Cardiac muscle cell (in vitro differentiated cells and primary cell): Measurements from ENCODE around the gene PFKM. TPM values are rescaled to one million over a fixed set of nuclear protein-coding genes. Genes with fewer than 3 reads are reported as not detected.

ENCODE experiments used
- DNase-seq, 2 donors: peaks; one replicate each; pipeline versions ENCODE4 v3.0.0 to v3.0.0-alpha.2; 2010 to 2017; ENCODE audit warnings: low read depth in 1 of 2, low spot score in 1 of 2
- H3K27ac ChIP-seq: fragments of 200-600 bp; sonication (generic); 2 replicates; pipeline ENCODE4 v1.5.1; 2016
- H3K27me3 ChIP-seq: fragments of 200-600 bp; sonication (generic); 2 replicates; pipeline ENCODE4 v1.6.0; 2016; ENCODE audit warnings: control low read depth
- H3K36me3 ChIP-seq: fragments of 200-600 bp; sonication (generic); 2 replicates; pipeline ENCODE4 v1.5.1; 2016; ENCODE audit warnings: control low read depth
- H3K4me1 ChIP-seq: fragments of 200-600 bp; sonication (generic); 2 replicates; pipeline ENCODE4 v1.8.1; 2017; ENCODE audit warnings: low read depth, mild to moderate bottlenecking, mixed run types
- H3K4me3 ChIP-seq: fragments of 200-600 bp; sonication (generic); 2 replicates; pipeline ENCODE4 v1.5.1; 2016; ENCODE audit warnings: mild to moderate bottlenecking
- H3K9me3 ChIP-seq: fragments of 200-600 bp; sonication (generic); 2 replicates; pipeline ENCODE4 v1.5.1; 2017; ENCODE audit warnings: low read depth, mild to moderate bottlenecking, control low read depth
- CTCF ChIP-seq: IDR thresholded peaks from 2 replicates; pipeline ENCODE4 v1.5.1; 2012; ENCODE audit warnings: low read depth, mild to moderate bottlenecking, low read length
- polyA plus RNA-seq: library from polyadenylated mRNA; unstranded; fragments of >200 nt; fragmentation: Nextera tagmentation; extraction: Ambion mirVana; gene quantifications from 2 replicates; pipeline ENCODE4 v1.2.1, GENCODE V29; 2016
- total RNA-seq: library from RNA; depleted of rRNA; stranded (reverse); fragments of >200 nt; gene quantifications from 2 replicates; pipeline ENCODE4 v1.2.3, GENCODE V29; 2016

The PFKM gene
- 118 and 152 TPM in 2 replicates for total RNA-seq
- 148 and 163 TPM in 2 replicates for polyA plus RNA-seq

- peak; percentile 92 to 95 for DNase-seq
- Histone ChIP-seq H3K27ac (peak within 1 kb of the TSS; percentile 94), H3K9me3 (no peaks in the 10 kb centered on the region), H3K36me3 (peaks cover 5% of the 10 kb centered on the region), H3K4me3 (peak within 1 kb of the TSS; percentile 81), H3K27me3 (no peaks in the 10 kb centered on the region), H3K4me1 (peaks cover 24% of the 10 kb centered on the region)
- TF ChIP-seq CTCF, result no peak
Measured at GRCh38 chr12:48119078-48119833, at the start of gene PFKM. TSS of gene PFKM (plus strand) at chr12:48119364. CDS start at chr12:48122775, 3,411 bp downstream.

- Histone ChIP-seq H3K27me3 (no peaks in the 10 kb centered on the region), H3K36me3 (peaks cover 40% of the 10 kb centered on the region)
Measured at GRCh38 chr12:48070033-48070432, 49.1 kb upstream of the PFKM start.

GRCh38 chr12:48070731-48071130 lies 48.4 kb upstream of the PFKM start:
- peaks cover 33% of the 10 kb centered on the region for H3K36me3 ChIP-seq
- H3K9me3 ChIP-seq, result no peaks in the 10 kb centered on the region
- H3K4me1 ChIP-seq, result peaks cover 12% of the 10 kb centered on the region
- no peak overlapping the region for H3K27ac ChIP-seq
- no peaks in the 10 kb centered on the region for H3K27me3 ChIP-seq
- TF ChIP-seq CTCF, result no peak
- no peak overlapping the region for H3K4me3 ChIP-seq
- DNase-seq, result no peak

More at GRCh38 chr12:48070033-48070432, 49.1 kb upstream of the PFKM start:
- DNase-seq, result no peak
- Histone ChIP-seq H3K9me3 (no peaks in the 10 kb centered on the region), H3K27ac (no peak overlapping the region), H3K4me1 (peaks cover 8% of the 10 kb centered on the region), H3K4me3 (no peak overlapping the region)
- no peak for TF ChIP-seq CTCF

- H3K27me3 ChIP-seq, result no peaks in the 10 kb centered on the region
- H3K27ac ChIP-seq, result no peak overlapping the region
- peaks cover 17% of the 10 kb centered on the region for H3K4me1 ChIP-seq
- H3K36me3 ChIP-seq, result peaks cover 33% of the 10 kb centered on the region
- TF ChIP-seq CTCF, result no peak
- no peak overlapping the region for H3K4me3 ChIP-seq
- H3K9me3 ChIP-seq, result no peaks in the 10 kb centered on the region
- DNase-seq, result no peak
Measured at GRCh38 chr12:48071808-48072207, 47.4 kb upstream of the PFKM start.

GRCh38 chr12:48072266-48072665 lies 46.9 kb upstream of the PFKM start:
- Histone ChIP-seq H3K4me1 (peaks cover 17% of the 10 kb centered on the region), H3K27me3 (no peaks in the 10 kb centered on the region), H3K4me3 (no peak overlapping the region), H3K36me3 (peaks cover 33% of the 10 kb centered on the region), H3K9me3 (no peaks in the 10 kb centered on the region), H3K27ac (no peak overlapping the region)
- no peak for TF ChIP-seq CTCF
- no peak for DNase-seq
